K562 (cell line): ENCODE results near the gene PLCB1. TPM values are rescaled to one million over a fixed set of nuclear protein-coding genes. Genes with fewer than 3 reads are reported as not detected.

Experiments used
- ATAC-seq: fragments of 200-7000 bp; cut with Tn5 transposase; 3 replicates; pipeline ENCODE4 v1.9.1; 2020; ENCODE audit warnings: moderate library complexity
- BruUV-seq: library from RNA; stranded (reverse); fragments of 400-500 nt; replicated peaks from 2 replicates; lab custom pipeline; 2021; lab: Mats Ljungman, UMichigan
- CTCF ChIA-PET: fragments of 300-600 bp; formaldehyde crosslinking; extraction: SDS; loops from one replicate; lab custom pipeline; 2021; ENCODE audit warnings: low intra/inter-chr PET ratio; lab: Yijun Ruan, JAX
- POLR2A ChIA-PET: fragments of 300-600, 350-650 bp; sonication (Branson Sonifier 250); formaldehyde crosslinking; extraction: SDS; loops from one replicate; lab custom pipeline; 2021; ENCODE audit warnings: antibody characterized with exemption, inconsistent platforms; lab: Yijun Ruan, JAX
- DNase-seq, 4 experiments: peaks; one replicate each; pipeline versions ENCODE4 v3.0.0 to v3.0.0-alpha.2; 2011 to 2018; ENCODE audit warnings: low spot score in 3 of 4, mixed read lengths in 3 of 4; ENCODE audit errors: extremely low read depth in 1 of 4
- FAIRE-seq: peaks from 2 replicates; lab custom pipeline; 2011; peaks lifted over from hg19 to GRCh38; lab: Jason Lieb, UNC
- H2AFZ ChIP-seq: 2 replicates; pipeline ENCODE4 v1.6.0; 2011; ENCODE audit warnings: low read depth, low read length, control low read depth, inconsistent platforms
- H3K27ac ChIP-seq: fragments of 200-600 bp; 3 replicates; pipeline ENCODE4 v1.8.0; 2011; ENCODE audit warnings: low read depth, mild to moderate bottlenecking, control low read depth, inconsistent platforms, low read length, moderate library complexity, mixed read lengths; ENCODE audit errors: extremely low read depth
- H3K27me3 ChIP-seq, 2 experiments: fragments of 300-600 bp in 1 of 2; 2 replicates in 1 of 2; 3 replicates in 1 of 2; pipeline versions ENCODE4 v1.6.0 to v1.8.0; 2011; ENCODE audit warnings: inconsistent platforms in 2 of 2, low read length in 2 of 2, mild to moderate bottlenecking in 1 of 2, mixed read lengths in 1 of 2, moderate library complexity in 1 of 2; ENCODE audit not compliant: control insufficient read depth in 2 of 2, insufficient read depth in 2 of 2
- H3K36me3 ChIP-seq: fragments of 300-600 bp; 3 replicates; pipeline ENCODE4 v1.8.0; 2011; ENCODE audit warnings: mild to moderate bottlenecking, low read length, inconsistent platforms; ENCODE audit not compliant: control insufficient read depth, insufficient read depth
- H3K4me1 ChIP-seq, 2 experiments: fragments of 200-600 bp in 1 of 2; replicated peaks in 1 of 2; 2 replicates in 1 of 2; 3 replicates in 1 of 2; pipeline versions ENCODE4 v1.5.1 to v1.8.0; 2011; ENCODE audit warnings: inconsistent platforms in 2 of 2, low read length in 2 of 2, mild to moderate bottlenecking in 1 of 2, mixed read lengths in 1 of 2, moderate library complexity in 1 of 2; ENCODE audit not compliant: control insufficient read depth in 2 of 2, insufficient read depth in 2 of 2
- H3K4me2 ChIP-seq: 2 replicates; pipeline ENCODE4 v1.6.1; 2011; ENCODE audit warnings: low read length, control low read depth, inconsistent platforms, mixed read lengths; ENCODE audit not compliant: insufficient read depth
- H3K4me3 ChIP-seq: fragments of 200-600 bp; sonication (generic), shearing (Covaris generic); 2 replicates; pipeline ENCODE4 v1.5.1; 2016; ENCODE audit warnings: control low read depth, inconsistent platforms
- H3K79me2 ChIP-seq: fragments of 200-600 bp; 3 replicates; pipeline ENCODE4 v1.8.0; 2011; ENCODE audit warnings: low read length, inconsistent platforms; ENCODE audit not compliant: control insufficient read depth, insufficient read depth
- H3K9ac ChIP-seq, 2 experiments: 2 replicates each; pipeline versions ENCODE4 v1.6.0 to v1.6.1; 2011; ENCODE audit warnings: low read depth in 2 of 2, low read length in 2 of 2, control low read depth in 1 of 2, inconsistent platforms in 1 of 2, mild to moderate bottlenecking in 1 of 2, mixed read lengths in 1 of 2; ENCODE audit not compliant: insufficient read depth in 1 of 2
- H3K9me1 ChIP-seq: one replicate; pipeline ENCODE4 v1.6.0; 2011; ENCODE audit warnings: inconsistent platforms, mild to moderate bottlenecking, low read length, moderate library complexity; ENCODE audit not compliant: control insufficient read depth, insufficient read depth
- H3K9me3 ChIP-seq: replicated peaks from 2 replicates; pipeline ENCODE4 v1.5.1; 2011; ENCODE audit warnings: low read depth, low read length, inconsistent platforms; ENCODE audit not compliant: control insufficient read depth, insufficient read depth
- H4K20me1 ChIP-seq: replicated peaks from 2 replicates; pipeline ENCODE4 v1.6.1; 2011; ENCODE audit warnings: low read length, inconsistent platforms, mixed read lengths; ENCODE audit not compliant: control insufficient read depth, insufficient read depth
- CAMTA2 ChIP-seq: fragments of 250-450 bp; sonication (Bioruptor Pico); conservative IDR thresholded peaks from 2 replicates; pipeline ENCODE4 v1.5.1; 2022
- CHD1 ChIP-seq: fragments of 200-600 bp; sonication (generic); IDR thresholded peaks from one replicate; pipeline ENCODE4 v1.6.1; 2012; ENCODE audit warnings: mild to moderate bottlenecking, moderate library complexity, low read length, inconsistent platforms
- COPS2 ChIP-seq: fragments of 450-650 bp; conservative IDR thresholded peaks from 2 replicates; pipeline ENCODE4 v1.6.1; 2016; ENCODE audit warnings: mild to moderate bottlenecking, moderate library complexity
- ELF4 ChIP-seq: fragments of 450-650 bp; formaldehyde crosslinking; IDR thresholded peaks from 2 replicates; pipeline ENCODE4 v1.4.0; 2022; ENCODE audit warnings: missing genetic modification characterization
- FOXM1 ChIP-seq, 2 experiments: fragments of 450-650 bp in 1 of 2; sonication (generic) in 1 of 2; formaldehyde crosslinking in 1 of 2; IDR thresholded peaks; 2 replicates each; pipeline versions ENCODE4 v1.6.1 to v1.9.0; 2017 to 2022; ENCODE audit warnings: low read depth in 2 of 2, mild to moderate bottlenecking in 2 of 2, missing genetic modification reagents in 1 of 2, moderate library complexity in 1 of 2
- FUS ChIP-seq: fragments of 200-400 bp; formaldehyde crosslinking; optimal IDR thresholded peaks from 2 replicates; pipeline ENCODE3; 2017; ENCODE audit warnings: low read depth, low read length
- LARP7 ChIP-seq: fragments of 450-650 bp; IDR thresholded peaks from 2 replicates; pipeline ENCODE4 v1.6.1; 2016
- MEF2A ChIP-seq: IDR thresholded peaks from 2 replicates; pipeline ENCODE4 v1.6.1; 2011; ENCODE audit warnings: low read depth, mild to moderate bottlenecking, low read length, moderate library complexity; ENCODE audit not compliant: control insufficient read depth
- NCOA6 ChIP-seq: fragments of 450-650 bp; IDR thresholded peaks from 2 replicates; pipeline ENCODE4 v1.6.1; 2017; ENCODE audit warnings: mild to moderate bottlenecking
- SNRNP70 ChIP-seq: fragments of 200-400 bp; formaldehyde crosslinking; optimal IDR thresholded peaks from 2 replicates; pipeline ENCODE3; 2017; ENCODE audit warnings: low read depth, low read length
- SREBF2 ChIP-seq: sonication (generic); formaldehyde crosslinking; IDR thresholded peaks from 2 replicates; pipeline ENCODE4 v1.4.0; 2020; ENCODE audit warnings: mild to moderate bottlenecking, missing genetic modification reagents
- SRSF1 ChIP-seq: fragments of 200-400 bp; formaldehyde crosslinking; IDR thresholded peaks from 2 replicates; pipeline ENCODE4 v1.6.1; 2017; ENCODE audit warnings: mild to moderate bottlenecking, low read depth, low read length, moderate library complexity
- ZFPM2 ChIP-seq: fragments of 250-450 bp; sonication (Bioruptor Pico); IDR thresholded peaks from 2 replicates; pipeline ENCODE4 v1.5.1; 2022; ENCODE audit warnings: mild to moderate bottlenecking
- ZNF583 ChIP-seq: fragments of 250-450 bp; sonication (Bioruptor Pico); IDR thresholded peaks from 2 replicates; pipeline ENCODE4 v1.4.0; 2020
- WGBS: fragments of 100-300 bp; shearing (Covaris generic); methylation state at CpG from one replicate; pipeline ENCODE4 v1.1.6; 2016; ENCODE audit warnings: low coverage, mixed read lengths; ENCODE audit not compliant: insufficient coverage; ENCODE audit errors: missing lambda C conversion rate; 5-methylcytosine and 5-hydroxymethylcytosine counted together
- in situ Hi-C: fragments of 300-500 bp; cut with MboI; formaldehyde crosslinking; loops from 4 replicates; pipeline ENCODE4 v1.15.0; 2018; ENCODE audit warnings: inconsistent platforms, mixed read lengths
- intact Hi-C: fragments of 100-400 bp; cut with micrococcal nuclease; formaldehyde crosslinking; loops from 2 replicates; pipeline ENCODE4 v1.14.2; 2022
- polyA plus RNA-seq, 8 experiments: library from polyadenylated mRNA; depleted of rRNA in 4 of 8; stranded (reverse) in 5 of 8; unstranded in 3 of 8; fragments of >200 nt; fragmentation: Nextera tagmentation in 2 of 8; fragmentation: Illumina TruSeq in 1 of 8; extraction: Ambion mirVana in 2 of 8; extraction: Trizol in 1 of 8; gene quantifications; 2 replicates each; pipeline versions ENCODE4 v1.2.1 to v1.2.3, GENCODE V29; 2011 to 2014; ENCODE audit warnings: inconsistent platforms in 1 of 8, missing spikeins in 1 of 8
- total RNA-seq, 7 experiments: library from RNA; depleted of rRNA in 6 of 7; stranded (reverse); fragments of >200 nt in 6 of 7; fragmentation: Illumina TruSeq in 2 of 7; extraction: Trizol in 2 of 7; gene quantifications; 2 replicates each; pipeline versions ENCODE4 v1.2.1 to v1.2.3, GENCODE V29; 2011 to 2021; ENCODE audit warnings: low replicate concordance in 1 of 7
- TF ChIP-seq, protein P1 (sequence below): fragments of 450-650 bp; IDR thresholded peaks from 2 replicates; pipeline ENCODE4 v1.6.1; 2016; ENCODE audit warnings: missing biosample characterization, missing genetic modification characterization
- TF ChIP-seq, protein P2 (sequence below): sonication (generic); formaldehyde crosslinking; IDR thresholded peaks from 2 replicates; pipeline ENCODE4 v1.8.0; 2023; ENCODE audit warnings: mild to moderate bottlenecking, missing genetic modification reagents

PLCB1 gene
- total and polyA plus RNA-seq, 9 of the 15 experiments (the other 6 are each of a cell fraction or from before 2014, with no cell fraction given), result 0.34 to 3.1 (median 1.3) TPM

DNA sequence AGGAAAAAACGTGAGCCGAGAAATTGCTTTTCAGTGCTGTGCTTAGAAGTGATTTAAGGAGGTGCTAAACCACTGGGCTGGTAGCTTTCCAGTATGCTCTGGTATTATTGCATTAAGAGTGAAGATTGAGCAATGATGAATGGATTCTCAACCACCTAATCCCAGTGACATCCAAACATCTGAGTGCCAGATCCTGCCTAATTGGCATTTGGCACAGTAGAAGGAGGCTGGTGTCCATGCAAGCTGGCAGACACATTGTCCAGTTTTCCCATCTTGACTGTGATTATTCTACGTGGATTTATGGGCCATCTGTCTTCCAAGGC, 538.8 kb downstream of the PLCB1 start:
- Histone ChIP-seq H3K36me3 (no peaks in the 10 kb centered on the region), H3K4me2 (no peak overlapping the region), H3K4me3 (no peak overlapping the region), H3K27ac (no peak overlapping the region), H3K79me2 (no peaks in the 10 kb centered on the region), H4K20me1 (no peaks in the 10 kb centered on the region), H3K4me1 (no peaks in the 10 kb centered on the region), H2AFZ (no peak overlapping the region), H3K9ac (no peak overlapping the region), H3K27me3 (no peaks in the 10 kb centered on the region), H3K9me3 (no peaks in the 10 kb centered on the region), H3K9me1 (no peaks in the 10 kb centered on the region)
- ATAC-seq (no peak), FAIRE-seq (no peak), DNase-seq (no peak)
- TF ChIP-seq LARP7 (no peak), CAMTA2 (CRISPR knock-in tag) (no peak), SNRNP70 (no peak), MEF2A (no peak), COPS2 (no peak), FOXM1 (IDR thresholded peaks at IDR 0.05; ENCODE audit: low read depth) (no peak), FOXM1 (CRISPR knock-in tag; IDR thresholded peaks at IDR 0.05; ENCODE audit: low read depth) (no peak), FUS (no peak), SREBF2 (CRISPR knock-in tag) (no peak), NCOA6 (no peak), SRSF1 (no peak), ZFPM2 (CRISPR knock-in tag) (no peak), ELF4 (CRISPR knock-in tag) (no peak), ZNF583 (CRISPR knock-in tag) (no peak), CHD1 (no peak)
- TF ChIP-seq, protein P1, sequence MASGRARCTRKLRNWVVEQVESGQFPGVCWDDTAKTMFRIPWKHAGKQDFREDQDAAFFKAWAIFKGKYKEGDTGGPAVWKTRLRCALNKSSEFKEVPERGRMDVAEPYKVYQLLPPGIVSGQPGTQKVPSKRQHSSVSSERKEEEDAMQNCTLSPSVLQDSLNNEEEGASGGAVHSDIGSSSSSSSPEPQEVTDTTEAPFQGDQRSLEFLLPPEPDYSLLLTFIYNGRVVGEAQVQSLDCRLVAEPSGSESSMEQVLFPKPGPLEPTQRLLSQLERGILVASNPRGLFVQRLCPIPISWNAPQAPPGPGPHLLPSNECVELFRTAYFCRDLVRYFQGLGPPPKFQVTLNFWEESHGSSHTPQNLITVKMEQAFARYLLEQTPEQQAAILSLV (tag), result no peak
- TF ChIP-seq, protein P2, sequence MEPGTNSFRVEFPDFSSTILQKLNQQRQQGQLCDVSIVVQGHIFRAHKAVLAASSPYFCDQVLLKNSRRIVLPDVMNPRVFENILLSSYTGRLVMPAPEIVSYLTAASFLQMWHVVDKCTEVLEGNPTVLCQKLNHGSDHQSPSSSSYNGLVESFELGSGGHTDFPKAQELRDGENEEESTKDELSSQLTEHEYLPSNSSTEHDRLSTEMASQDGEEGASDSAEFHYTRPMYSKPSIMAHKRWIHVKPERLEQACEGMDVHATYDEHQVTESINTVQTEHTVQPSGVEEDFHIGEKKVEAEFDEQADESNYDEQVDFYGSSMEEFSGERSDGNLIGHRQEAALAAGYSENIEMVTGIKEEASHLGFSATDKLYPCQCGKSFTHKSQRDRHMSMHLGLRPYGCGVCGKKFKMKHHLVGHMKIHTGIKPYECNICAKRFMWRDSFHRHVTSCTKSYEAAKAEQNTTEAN (CRISPR knock-in tag), result no peak
- BruUV-seq, result no TSS peak
- in situ Hi-C loops (no loop called here), intact Hi-C loops (no loop called here)
- CTCF ChIA-PET, result no interaction called here
- POLR2A ChIA-PET, result interaction anchor here (1.0 kb wide), 1 partner anchor 20 kb away, joined by 3 read pairs; no protein-coding TSS in a partner anchor
- 0% methylated on average over 3 of the region's 3 CpGs for WGBS
